ENCODE results near the gene AGBL3.

Gene AGBL3

GRCh38 chr7:135156290-135156689, 170.0 kb downstream of the AGBL3 start:
- no peaks in the 10 kb centered on the region for H3K36me3 ChIP-seq (ENCODE audit: control insufficient read depth, insufficient read depth, low read length)
- WGBS, 2 experiments = 80 to 82% methylated on average over 1 of the region's 1 CpG
- H3K4me1 ChIP-seq (ENCODE audit: control insufficient read depth, insufficient read depth, low read length) = no peaks in the 10 kb centered on the region
- H3K9me3 ChIP-seq (ENCODE audit: control insufficient read depth, low read length) = no peaks in the 10 kb centered on the region
- no peak overlapping the region for H3K4me3 ChIP-seq (ENCODE audit: insufficient read depth, low read depth, low read length)
- no peak overlapping the region for H3K27ac ChIP-seq (ENCODE audit: insufficient read depth, low read depth, low read length, poor library complexity, severe bottlenecking)
- no peaks in the 10 kb centered on the region for H3K27me3 ChIP-seq (ENCODE audit: control insufficient read depth, insufficient read depth, low read length, poor library complexity, severe bottlenecking)

DNA sequence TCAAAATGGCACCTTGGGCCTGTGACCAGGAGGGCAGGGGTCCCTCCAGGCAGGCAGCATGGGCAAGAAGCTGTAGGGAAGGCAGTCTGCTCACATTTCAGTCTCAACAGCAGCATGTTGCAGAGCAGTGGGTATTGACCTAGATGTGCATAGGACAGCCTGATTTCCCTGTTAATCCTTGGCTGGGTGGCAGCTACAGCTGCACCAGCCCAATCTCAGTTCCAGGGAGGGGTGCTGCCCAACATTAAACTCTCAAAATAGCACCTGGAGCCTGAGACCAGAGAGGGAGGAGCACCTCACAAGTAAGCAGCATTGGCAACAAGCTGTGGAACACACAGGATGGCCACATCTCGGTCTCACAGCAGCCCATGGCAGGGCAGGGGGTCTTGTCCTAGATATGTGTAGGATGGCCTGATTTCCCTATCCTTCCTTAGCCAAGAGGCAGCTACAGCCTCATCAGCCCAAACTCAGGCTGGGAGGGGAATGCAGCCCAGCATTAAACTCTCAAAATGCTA, 171.9 kb downstream of the AGBL3 start:
- no peaks in the 10 kb centered on the region for H3K4me1 ChIP-seq (ENCODE audit: control insufficient read depth, insufficient read depth, low read length)
- H3K27me3 ChIP-seq (ENCODE audit: control insufficient read depth, insufficient read depth, low read length, poor library complexity, severe bottlenecking) = no peaks in the 10 kb centered on the region
- no peak overlapping the region for H3K27ac ChIP-seq (ENCODE audit: insufficient read depth, low read depth, low read length, poor library complexity, severe bottlenecking)
- no peak overlapping the region for H3K4me3 ChIP-seq (ENCODE audit: insufficient read depth, low read depth, low read length)
- WGBS, 2 experiments = 95 to 100% methylated on average over 1 of the region's 1 CpG
- no peaks in the 10 kb centered on the region for H3K36me3 ChIP-seq (ENCODE audit: control insufficient read depth, insufficient read depth, low read length)
- no peaks in the 10 kb centered on the region for H3K9me3 ChIP-seq (ENCODE audit: control insufficient read depth, low read length)

DNA sequence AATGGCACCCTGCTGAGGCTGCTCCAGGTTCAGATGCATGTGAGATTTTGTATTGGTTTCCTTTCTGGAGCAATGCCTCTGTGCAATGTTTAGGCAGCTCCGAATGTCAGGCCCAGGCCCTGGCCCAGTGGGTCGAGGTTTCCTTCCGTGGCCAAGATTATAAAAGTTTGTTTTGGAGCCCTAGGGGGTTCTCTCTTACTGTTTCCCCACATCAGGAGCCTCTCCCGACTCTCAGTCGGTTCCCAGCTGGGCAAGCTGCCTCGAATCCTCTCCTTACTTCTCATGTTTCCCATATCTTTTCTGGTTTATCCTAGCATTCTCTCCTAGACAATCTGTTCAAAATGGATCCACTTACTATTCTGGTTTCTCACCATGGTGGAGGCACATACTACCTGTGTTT, 172.6 kb downstream of the AGBL3 start:
- H3K4me3 ChIP-seq (ENCODE audit: insufficient read depth, low read depth, low read length) = no peak overlapping the region
- H3K9me3 ChIP-seq (ENCODE audit: control insufficient read depth, low read length) = no peaks in the 10 kb centered on the region
- H3K27me3 ChIP-seq (ENCODE audit: control insufficient read depth, insufficient read depth, low read length, poor library complexity, severe bottlenecking) = no peaks in the 10 kb centered on the region
- no peak overlapping the region for H3K27ac ChIP-seq (ENCODE audit: insufficient read depth, low read depth, low read length, poor library complexity, severe bottlenecking)
- WGBS, 2 experiments = 89 to 92% methylated on average over 6 of the region's 6 CpGs
- no peaks in the 10 kb centered on the region for H3K4me1 ChIP-seq (ENCODE audit: control insufficient read depth, insufficient read depth, low read length)
- H3K36me3 ChIP-seq (ENCODE audit: control insufficient read depth, insufficient read depth, low read length) = no peaks in the 10 kb centered on the region

DNA sequence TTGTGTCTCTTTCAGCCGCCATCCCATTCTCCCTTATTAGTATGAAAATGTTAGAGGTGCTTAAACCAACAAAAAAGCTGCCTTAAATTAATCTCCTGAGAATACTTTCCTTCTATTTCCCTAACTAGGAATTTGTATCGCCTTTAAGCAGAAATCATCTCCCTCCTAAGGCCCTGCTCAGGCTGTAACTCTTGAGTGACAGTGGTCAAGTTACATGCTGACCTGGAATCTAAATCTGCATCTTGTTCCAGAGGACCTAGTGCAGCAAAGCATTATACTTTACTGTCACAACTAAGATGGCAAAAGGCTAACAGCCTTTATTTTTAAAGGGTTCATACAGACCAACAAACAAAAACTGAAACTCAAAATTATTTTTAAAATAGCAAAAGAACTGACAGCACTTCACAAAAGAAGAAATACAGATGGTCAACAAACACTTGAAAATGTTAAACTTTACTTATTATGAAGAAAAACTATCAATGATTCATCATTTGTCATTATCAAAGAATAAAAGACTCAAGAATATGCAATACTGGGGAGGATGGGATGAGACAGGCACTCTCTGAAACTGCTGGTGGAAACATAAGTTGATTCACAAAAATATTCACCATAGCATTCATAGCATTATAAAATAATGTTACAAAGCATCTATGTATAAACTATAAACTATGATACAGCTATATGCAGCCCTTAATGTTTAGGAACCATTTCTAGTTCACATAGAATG, 173.2 kb downstream of the AGBL3 start:
- no peaks in the 10 kb centered on the region for H3K4me1 ChIP-seq (ENCODE audit: control insufficient read depth, insufficient read depth, low read length)
- H3K27me3 ChIP-seq (ENCODE audit: control insufficient read depth, insufficient read depth, low read length, poor library complexity, severe bottlenecking) = no peaks in the 10 kb centered on the region
- WGBS, 2 experiments = 86 to 96% methylated on average over 1 to 2 of the region's 2 CpGs
- H3K4me3 ChIP-seq (ENCODE audit: insufficient read depth, low read depth, low read length) = no peak overlapping the region
- no peaks in the 10 kb centered on the region for H3K9me3 ChIP-seq (ENCODE audit: control insufficient read depth, low read length)
- H3K36me3 ChIP-seq (ENCODE audit: control insufficient read depth, insufficient read depth, low read length) = peaks cover 6% of the 10 kb centered on the region
- H3K27ac ChIP-seq (ENCODE audit: insufficient read depth, low read depth, low read length, poor library complexity, severe bottlenecking) = no peak overlapping the region

GRCh38 chr7:135160098-135160857, 174.0 kb downstream of the AGBL3 start:
- Histone ChIP-seq H3K4me3 (ENCODE audit: insufficient read depth, low read depth, low read length) (no peak overlapping the region), H3K4me1 (ENCODE audit: control insufficient read depth, insufficient read depth, low read length) (no peaks in the 10 kb centered on the region), H3K9me3 (ENCODE audit: control insufficient read depth, low read length) (no peaks in the 10 kb centered on the region), H3K27ac (ENCODE audit: insufficient read depth, low read depth, low read length, poor library complexity, severe bottlenecking) (no peak overlapping the region), H3K36me3 (ENCODE audit: control insufficient read depth, insufficient read depth, low read length) (peaks cover 10% of the 10 kb centered on the region), H3K27me3 (ENCODE audit: control insufficient read depth, insufficient read depth, low read length, poor library complexity, severe bottlenecking) (no peaks in the 10 kb centered on the region)
- WGBS, 2 experiments = 92% methylated on average over 4 to 5 of the region's 5 CpGs

GRCh38 chr7:135160858-135161653, 174.7 kb downstream of the AGBL3 start:
- 82 to 83% methylated on average over 9 of the region's 9 CpGs for WGBS, 2 experiments
- no peak overlapping the region for H3K4me3 ChIP-seq (ENCODE audit: insufficient read depth, low read depth, low read length)
- no peaks in the 10 kb centered on the region for H3K4me1 ChIP-seq (ENCODE audit: control insufficient read depth, insufficient read depth, low read length)
- peaks cover 10% of the 10 kb centered on the region for H3K36me3 ChIP-seq (ENCODE audit: control insufficient read depth, insufficient read depth, low read length)
- H3K27ac ChIP-seq (ENCODE audit: insufficient read depth, low read depth, low read length, poor library complexity, severe bottlenecking) = no peak overlapping the region
- no peaks in the 10 kb centered on the region for H3K9me3 ChIP-seq (ENCODE audit: control insufficient read depth, low read length)
- no peaks in the 10 kb centered on the region for H3K27me3 ChIP-seq (ENCODE audit: control insufficient read depth, insufficient read depth, low read length, poor library complexity, severe bottlenecking)

- H3K9me3 ChIP-seq (ENCODE audit: control insufficient read depth, low read length) = no peaks in the 10 kb centered on the region
- H3K27me3 ChIP-seq (ENCODE audit: control insufficient read depth, insufficient read depth, low read length, poor library complexity, severe bottlenecking) = no peaks in the 10 kb centered on the region
- H3K4me3 ChIP-seq (ENCODE audit: insufficient read depth, low read depth, low read length) = no peak overlapping the region
- WGBS, 2 experiments = 93 to 95% methylated on average over 6 of the region's 6 CpGs
- H3K27ac ChIP-seq (ENCODE audit: insufficient read depth, low read depth, low read length, poor library complexity, severe bottlenecking) = no peak overlapping the region
- H3K36me3 ChIP-seq (ENCODE audit: control insufficient read depth, insufficient read depth, low read length) = peaks cover 16% of the 10 kb centered on the region
- no peaks in the 10 kb centered on the region for H3K4me1 ChIP-seq (ENCODE audit: control insufficient read depth, insufficient read depth, low read length)
These were observed 175.4 kb downstream of the AGBL3 start for GRCh38 chr7:135161669-135162068.

GRCh38 chr7:135162382-135163001, 176.2 kb downstream of the AGBL3 start:
- Histone ChIP-seq H3K36me3 (ENCODE audit: control insufficient read depth, insufficient read depth, low read length) (peaks cover 25% of the 10 kb centered on the region), H3K4me3 (ENCODE audit: insufficient read depth, low read depth, low read length) (no peak overlapping the region), H3K27me3 (ENCODE audit: control insufficient read depth, insufficient read depth, low read length, poor library complexity, severe bottlenecking) (no peaks in the 10 kb centered on the region), H3K4me1 (ENCODE audit: control insufficient read depth, insufficient read depth, low read length) (no peaks in the 10 kb centered on the region), H3K9me3 (ENCODE audit: control insufficient read depth, low read length) (no peaks in the 10 kb centered on the region), H3K27ac (ENCODE audit: insufficient read depth, low read depth, low read length, poor library complexity, severe bottlenecking) (no peak overlapping the region)
- WGBS, 2 experiments = 94 to 100% methylated on average over 1 to 2 of the region's 2 CpGs

DNA sequence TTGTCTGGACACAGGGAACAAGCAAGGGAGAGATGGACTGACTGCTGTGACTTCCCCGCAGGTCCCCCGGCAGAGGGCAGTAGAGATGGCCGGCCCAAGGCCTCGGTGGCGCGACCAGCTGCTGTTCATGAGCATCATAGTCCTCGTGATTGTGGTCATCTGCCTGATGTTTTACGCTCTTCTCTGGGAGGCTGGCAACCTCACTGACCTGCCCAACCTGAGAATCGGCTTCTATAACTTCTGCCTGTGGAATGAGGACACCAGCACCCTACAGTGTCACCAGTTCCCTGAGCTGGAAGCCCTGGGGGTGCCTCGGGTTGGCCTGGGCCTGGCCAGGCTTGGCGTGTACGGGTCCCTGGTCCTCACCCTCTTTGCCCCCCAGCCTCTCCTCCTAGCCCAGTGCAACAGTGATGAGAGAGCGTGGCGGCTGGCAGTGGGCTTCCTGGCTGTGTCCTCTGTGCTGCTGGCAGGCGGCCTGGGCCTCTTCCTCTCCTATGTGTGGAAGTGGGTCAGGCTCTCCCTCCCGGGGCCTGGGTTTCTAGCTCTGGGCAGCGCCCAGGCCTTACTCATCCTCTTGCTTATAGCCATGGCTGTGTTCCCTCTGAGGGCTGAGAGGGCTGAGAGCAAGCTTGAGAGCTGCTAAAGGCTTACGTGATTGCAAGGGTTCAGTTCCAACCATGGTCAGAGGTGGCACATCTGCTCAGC, 178.2 kb downstream of the AGBL3 start:
- peaks cover 6% of the 10 kb centered on the region for H3K4me1 ChIP-seq (ENCODE audit: control insufficient read depth, insufficient read depth, low read length)
- H3K27ac ChIP-seq (ENCODE audit: insufficient read depth, low read depth, low read length, poor library complexity, severe bottlenecking) = no peak overlapping the region
- peaks cover 32% of the 10 kb centered on the region for H3K36me3 ChIP-seq (ENCODE audit: control insufficient read depth, insufficient read depth, low read length)
- no peak overlapping the region for H3K4me3 ChIP-seq (ENCODE audit: insufficient read depth, low read depth, low read length)
- WGBS, 2 experiments = 89 to 90% methylated on average over 18 of the region's 18 CpGs
- no peaks in the 10 kb centered on the region for H3K27me3 ChIP-seq (ENCODE audit: control insufficient read depth, insufficient read depth, low read length, poor library complexity, severe bottlenecking)
- H3K9me3 ChIP-seq (ENCODE audit: control insufficient read depth, low read length) = no peaks in the 10 kb centered on the region

Measured in ectodermal cell (in vitro differentiated cells).